ENCODE data around the gene IL36RN. TPM values are rescaled to one million over a fixed set of nuclear protein-coding genes. Genes with fewer than 3 reads are reported as not detected.

Gene IL36RN
- total RNA-seq, 1 experiment from 2014 or later: not detected

GRCh38 chr2:113060396-113060795, 1.4 kb downstream of the IL36RN start:
- POLR2A ChIA-PET: no interaction called here

GRCh38 chr2:113060796-113061195, 1.8 kb downstream of the IL36RN start:
- Mint-ChIP-seq H3K36me3 (ENCODE audit: insufficient read depth, unreplicated experiment) (no peaks in the 10 kb centered on the region), H3K27me3 (ENCODE audit: insufficient read depth, unreplicated experiment) (no peaks in the 10 kb centered on the region), H3K9me3 (ENCODE audit: unreplicated experiment) (peaks cover 18% of the 10 kb centered on the region), H3K4me3 (ENCODE audit: unreplicated experiment) (no peak overlapping the region), H3K27ac (ENCODE audit: unreplicated experiment) (no peak overlapping the region), H3K4me1 (ENCODE audit: low read depth, unreplicated experiment) (peaks cover 7% of the 10 kb centered on the region)
- TF ChIP-seq CTCF (IDR thresholded peaks at IDR 0.05; ENCODE audit: insufficient read depth in 1 of 2, low read depth in 1 of 2, low read length in 1 of 2, severe bottlenecking in 1 of 2, unreplicated experiment in 1 of 2): no peak
- POLR2A ChIA-PET: no interaction called here
- CTCF ChIA-PET: no interaction called here
- intact Hi-C loops (cut with micrococcal nuclease; ENCODE audit: unreplicated experiment): no loop called here
- peaks cover 8% of the 10 kb centered on the region for H3K9me3 ChIP-seq
- peaks cover 9% of the 10 kb centered on the region for H3K4me1 ChIP-seq
- no TSS peak for BruUV-seq (replicated peaks)
- H3K4me3 ChIP-seq (ENCODE audit: low read depth, low read length): no peak overlapping the region
- no peak for DNase-seq
- no peaks in the 10 kb centered on the region for H3K27me3 ChIP-seq (replicated peaks; ENCODE audit: control insufficient read depth, insufficient read depth, low read length)
- no peaks in the 10 kb centered on the region for H3K36me3 ChIP-seq (ENCODE audit: control insufficient read depth, insufficient read depth, low read length)

More at GRCh38 chr2:113060396-113060795, 1.4 kb downstream of the IL36RN start:
- TF ChIP-seq CTCF (IDR thresholded peaks at IDR 0.05; ENCODE audit: insufficient read depth in 1 of 2, low read depth in 1 of 2, low read length in 1 of 2, severe bottlenecking in 1 of 2, unreplicated experiment in 1 of 2): no peak
- no TSS peak for BruUV-seq (replicated peaks)
- Histone ChIP-seq H3K4me1 (peaks cover 9% of the 10 kb centered on the region), H3K27me3 (replicated peaks; ENCODE audit: control insufficient read depth, insufficient read depth, low read length) (no peaks in the 10 kb centered on the region), H3K9me3 (peaks cover 9% of the 10 kb centered on the region), H3K36me3 (ENCODE audit: control insufficient read depth, insufficient read depth, low read length) (no peaks in the 10 kb centered on the region), H3K4me3 (ENCODE audit: low read depth, low read length) (no peak overlapping the region)
- peaks cover 7% of the 10 kb centered on the region for H3K4me1 Mint-ChIP-seq (ENCODE audit: low read depth, unreplicated experiment)
- CTCF ChIA-PET: no interaction called here
- no peak overlapping the region for H3K4me3 Mint-ChIP-seq (ENCODE audit: unreplicated experiment)
- no peaks in the 10 kb centered on the region for H3K36me3 Mint-ChIP-seq (ENCODE audit: insufficient read depth, unreplicated experiment)
- intact Hi-C loops (cut with micrococcal nuclease; ENCODE audit: unreplicated experiment): no loop called here
- no peaks in the 10 kb centered on the region for H3K27me3 Mint-ChIP-seq (ENCODE audit: insufficient read depth, unreplicated experiment)
- H3K9me3 Mint-ChIP-seq (ENCODE audit: unreplicated experiment): peaks cover 19% of the 10 kb centered on the region
- no peak for DNase-seq
- H3K27ac Mint-ChIP-seq (ENCODE audit: unreplicated experiment): no peak overlapping the region

- no peak overlapping the region for H3K4me3 ChIP-seq (ENCODE audit: low read depth, low read length)
- H3K9me3 Mint-ChIP-seq (ENCODE audit: unreplicated experiment): peaks cover 13% of the 10 kb centered on the region
- no peak for DNase-seq
- peaks cover 7% of the 10 kb centered on the region for H3K4me1 Mint-ChIP-seq (ENCODE audit: low read depth, unreplicated experiment)
- no peak for TF ChIP-seq CTCF (IDR thresholded peaks at IDR 0.05; ENCODE audit: insufficient read depth in 1 of 2, low read depth in 1 of 2, low read length in 1 of 2, severe bottlenecking in 1 of 2, unreplicated experiment in 1 of 2)
- H3K9me3 ChIP-seq: peaks cover 7% of the 10 kb centered on the region
- H3K4me3 Mint-ChIP-seq (ENCODE audit: unreplicated experiment): no peak overlapping the region
- no TSS peak for BruUV-seq (replicated peaks)
- H3K27me3 Mint-ChIP-seq (ENCODE audit: insufficient read depth, unreplicated experiment): no peaks in the 10 kb centered on the region
- no peaks in the 10 kb centered on the region for H3K27me3 ChIP-seq (replicated peaks; ENCODE audit: control insufficient read depth, insufficient read depth, low read length)
- intact Hi-C loops (cut with micrococcal nuclease; ENCODE audit: unreplicated experiment): no loop called here
- ChIA-PET CTCF (no interaction called here), POLR2A (no interaction called here)
- peaks cover 9% of the 10 kb centered on the region for H3K4me1 ChIP-seq
- no peak overlapping the region for H3K27ac Mint-ChIP-seq (ENCODE audit: unreplicated experiment)
- H3K36me3 Mint-ChIP-seq (ENCODE audit: insufficient read depth, unreplicated experiment): no peaks in the 10 kb centered on the region
- H3K36me3 ChIP-seq (ENCODE audit: control insufficient read depth, insufficient read depth, low read length): no peaks in the 10 kb centered on the region
These were observed 2.2 kb downstream of the IL36RN start for GRCh38 chr2:113061241-113061640.

Data from Caco-2 (cell line).